ENCODE measurements around the gene ACP7. TPM values are rescaled to one million over a fixed set of nuclear protein-coding genes. Genes with fewer than 3 reads are reported as not detected.

The ACP7 gene, protein sequence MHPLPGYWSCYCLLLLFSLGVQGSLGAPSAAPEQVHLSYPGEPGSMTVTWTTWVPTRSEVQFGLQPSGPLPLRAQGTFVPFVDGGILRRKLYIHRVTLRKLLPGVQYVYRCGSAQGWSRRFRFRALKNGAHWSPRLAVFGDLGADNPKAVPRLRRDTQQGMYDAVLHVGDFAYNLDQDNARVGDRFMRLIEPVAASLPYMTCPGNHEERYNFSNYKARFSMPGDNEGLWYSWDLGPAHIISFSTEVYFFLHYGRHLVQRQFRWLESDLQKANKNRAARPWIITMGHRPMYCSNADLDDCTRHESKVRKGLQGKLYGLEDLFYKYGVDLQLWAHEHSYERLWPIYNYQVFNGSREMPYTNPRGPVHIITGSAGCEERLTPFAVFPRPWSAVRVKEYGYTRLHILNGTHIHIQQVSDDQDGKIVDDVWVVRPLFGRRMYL
- not detected for polyA plus RNA-seq (2012; ENCODE audit: missing spikeins)

GRCh38 chr19:39083983-39084731, at the start of gene ACP7:
ACP7 (plus strand) TSS chr19:39084368; CDS start chr19:39085270, 902 bp downstream.
- DNase-seq (ENCODE audit: insufficient read length) (no peak), FAIRE-seq (no peak)
- TF ChIP-seq POLR2AphosphoS5 (IDR thresholded peaks at IDR 0.05; ENCODE audit: low read depth, low read length): no peak
- TF ChIP-seq POLR2A (IDR thresholded peaks at IDR 0.05; ENCODE audit: low read depth, low read length): no peak
- TF ChIP-seq TAF1 (IDR thresholded peaks at IDR 0.05; ENCODE audit: borderline replicate concordance, low read depth, low read length): no peak

- DNase-seq (ENCODE audit: insufficient read length) (no peak), FAIRE-seq (no peak)
- TF ChIP-seq POLR2AphosphoS5 (IDR thresholded peaks at IDR 0.05; ENCODE audit: low read depth, low read length) (no peak), POLR2A (IDR thresholded peaks at IDR 0.05; ENCODE audit: low read depth, low read length) (no peak), TAF1 (IDR thresholded peaks at IDR 0.05; ENCODE audit: borderline replicate concordance, low read depth, low read length) (no peak)
These were observed 47.6 kb upstream of the ACP7 start for GRCh38 chr19:39036581-39036980.

GRCh38 chr19:39037194-39037593, 47.0 kb upstream of the ACP7 start:
- no peak for DNase-seq (ENCODE audit: insufficient read length)
- TF ChIP-seq POLR2A (IDR thresholded peaks at IDR 0.05; ENCODE audit: low read depth, low read length): no peak
- no peak for TF ChIP-seq POLR2AphosphoS5 (IDR thresholded peaks at IDR 0.05; ENCODE audit: low read depth, low read length)
- no peak for TF ChIP-seq TAF1 (IDR thresholded peaks at IDR 0.05; ENCODE audit: borderline replicate concordance, low read depth, low read length)
- no peak for FAIRE-seq

GRCh38 chr19:39038098-39038497, 46.1 kb upstream of the ACP7 start:
- FAIRE-seq (no peak), DNase-seq (ENCODE audit: insufficient read length) (no peak)
- TF ChIP-seq TAF1 (IDR thresholded peaks at IDR 0.05; ENCODE audit: borderline replicate concordance, low read depth, low read length) (no peak), POLR2AphosphoS5 (IDR thresholded peaks at IDR 0.05; ENCODE audit: low read depth, low read length) (no peak), POLR2A (IDR thresholded peaks at IDR 0.05; ENCODE audit: low read depth, low read length) (no peak)

DNA sequence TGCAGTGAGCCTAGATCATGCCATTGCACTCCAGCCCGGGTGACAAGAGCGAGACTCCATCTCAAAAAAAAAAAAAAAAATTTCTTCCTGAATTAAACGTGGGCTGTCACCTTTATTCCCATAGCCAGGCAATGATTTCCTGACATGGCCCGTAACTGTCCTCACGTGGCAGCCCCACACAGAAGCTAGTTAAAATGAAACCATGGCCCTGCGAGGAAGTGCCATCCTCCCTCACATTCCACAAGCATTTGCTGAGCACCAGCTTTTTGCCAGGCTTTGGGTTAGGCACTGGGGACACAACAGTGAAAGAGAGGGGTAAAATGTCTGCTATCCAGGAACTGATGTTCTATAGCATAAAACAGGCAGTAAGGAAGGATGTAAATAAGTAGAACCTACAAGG, 38.7 kb upstream of the ACP7 start:
- no peak for TF ChIP-seq POLR2A (IDR thresholded peaks at IDR 0.05; ENCODE audit: low read depth, low read length)
- no peak for TF ChIP-seq TAF1 (IDR thresholded peaks at IDR 0.05; ENCODE audit: borderline replicate concordance, low read depth, low read length)
- TF ChIP-seq POLR2AphosphoS5 (IDR thresholded peaks at IDR 0.05; ENCODE audit: low read depth, low read length): no peak
- FAIRE-seq: no peak
- DNase-seq (ENCODE audit: insufficient read length): no peak

- no peak for TF ChIP-seq POLR2A (IDR thresholded peaks at IDR 0.05; ENCODE audit: low read depth, low read length)
- no peak for TF ChIP-seq TAF1 (IDR thresholded peaks at IDR 0.05; ENCODE audit: borderline replicate concordance, low read depth, low read length)
- TF ChIP-seq POLR2AphosphoS5 (IDR thresholded peaks at IDR 0.05; ENCODE audit: low read depth, low read length): no peak
- FAIRE-seq (peak; percentile 30), DNase-seq (ENCODE audit: insufficient read length) (no peak)
These were observed 37.9 kb upstream of the ACP7 start for GRCh38 chr19:39046037-39046821.

DNA sequence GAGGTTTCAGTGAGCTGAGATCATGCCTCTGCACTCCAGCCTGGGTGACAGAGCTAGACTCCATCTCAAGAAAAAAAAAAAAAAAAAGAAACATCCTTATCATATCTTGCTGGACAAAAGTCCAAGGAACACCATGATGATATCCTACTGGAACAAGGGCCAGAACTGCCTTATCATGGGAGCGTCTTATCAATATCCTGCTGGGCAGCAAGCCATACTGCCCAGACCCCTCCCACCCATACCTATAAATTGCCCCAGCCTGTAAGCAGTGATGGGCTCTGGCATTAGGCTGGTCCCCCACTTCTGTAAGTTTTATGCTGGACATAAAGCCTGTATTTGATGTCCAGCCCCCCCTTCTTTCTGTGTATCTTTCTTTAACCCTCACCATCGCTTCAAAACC, 37.1 kb upstream of the ACP7 start:
- TF ChIP-seq TAF1 (IDR thresholded peaks at IDR 0.05; ENCODE audit: borderline replicate concordance, low read depth, low read length): no peak
- no peak for TF ChIP-seq POLR2AphosphoS5 (IDR thresholded peaks at IDR 0.05; ENCODE audit: low read depth, low read length)
- no peak for TF ChIP-seq POLR2A (IDR thresholded peaks at IDR 0.05; ENCODE audit: low read depth, low read length)
- DNase-seq (ENCODE audit: insufficient read length) (no peak), FAIRE-seq (no peak)

- no peak for TF ChIP-seq POLR2A (IDR thresholded peaks at IDR 0.05; ENCODE audit: low read depth, low read length)
- TF ChIP-seq POLR2AphosphoS5 (IDR thresholded peaks at IDR 0.05; ENCODE audit: low read depth, low read length): no peak
- TF ChIP-seq TAF1 (IDR thresholded peaks at IDR 0.05; ENCODE audit: borderline replicate concordance, low read depth, low read length): no peak
- DNase-seq (ENCODE audit: insufficient read length) (no peak), FAIRE-seq (peak; percentile 66)
These were observed 31.9 kb upstream of the ACP7 start for GRCh38 chr19:39052243-39052746.

GRCh38 chr19:39052846-39053245, 31.3 kb upstream of the ACP7 start:
- TF ChIP-seq POLR2AphosphoS5 (IDR thresholded peaks at IDR 0.05; ENCODE audit: low read depth, low read length) (no peak), POLR2A (IDR thresholded peaks at IDR 0.05; ENCODE audit: low read depth, low read length) (no peak), TAF1 (IDR thresholded peaks at IDR 0.05; ENCODE audit: borderline replicate concordance, low read depth, low read length) (no peak)
- FAIRE-seq (no peak), DNase-seq (ENCODE audit: insufficient read length) (no peak)

GRCh38 chr19:39053276-39054090, 30.7 kb upstream of the ACP7 start:
- no peak for TF ChIP-seq POLR2A (IDR thresholded peaks at IDR 0.05; ENCODE audit: low read depth, low read length)
- no peak for TF ChIP-seq POLR2AphosphoS5 (IDR thresholded peaks at IDR 0.05; ENCODE audit: low read depth, low read length)
- TF ChIP-seq TAF1 (IDR thresholded peaks at IDR 0.05; ENCODE audit: borderline replicate concordance, low read depth, low read length): no peak
- FAIRE-seq (no peak), DNase-seq (ENCODE audit: insufficient read length) (no peak)

Data from GM12892 (cell line).